Stimulated activated memory B cell treated with anti-CD40 and anti-IgM and Interleukin-4, amounts not matched to agents 10 μg/mL and 1 μg/mL and 100 μg/mL, for 72 hours (primary cell): ENCODE results near the gene ISOC1.

ENCODE experiments used
- ATAC-seq: fragments of 150-1000 bp; cut with Tn5 transposase; 2 replicates; pipeline ENCODE4 v1.10.0; 2021
- H3K27ac Mint-ChIP-seq: one replicate; pipeline ENCODE4 v1.8.0; 2022; ENCODE audit warnings: mild to moderate bottlenecking, mixed read lengths
- H3K27me3 Mint-ChIP-seq: one replicate; pipeline ENCODE4 v1.8.0; 2022; ENCODE audit warnings: mixed read lengths
- H3K36me3 Mint-ChIP-seq: one replicate; pipeline ENCODE4 v1.8.0; 2022; ENCODE audit warnings: mixed read lengths
- H3K4me1 Mint-ChIP-seq: one replicate; pipeline ENCODE4 v1.8.0; 2022; ENCODE audit warnings: mixed read lengths
- H3K4me3 Mint-ChIP-seq: one replicate; pipeline ENCODE4 v1.8.0; 2022; ENCODE audit warnings: mild to moderate bottlenecking, moderate library complexity, mixed read lengths
- H3K9me3 Mint-ChIP-seq: one replicate; pipeline ENCODE4 v1.8.0; 2022; ENCODE audit warnings: mixed read lengths

The ISOC1 gene

DNA sequence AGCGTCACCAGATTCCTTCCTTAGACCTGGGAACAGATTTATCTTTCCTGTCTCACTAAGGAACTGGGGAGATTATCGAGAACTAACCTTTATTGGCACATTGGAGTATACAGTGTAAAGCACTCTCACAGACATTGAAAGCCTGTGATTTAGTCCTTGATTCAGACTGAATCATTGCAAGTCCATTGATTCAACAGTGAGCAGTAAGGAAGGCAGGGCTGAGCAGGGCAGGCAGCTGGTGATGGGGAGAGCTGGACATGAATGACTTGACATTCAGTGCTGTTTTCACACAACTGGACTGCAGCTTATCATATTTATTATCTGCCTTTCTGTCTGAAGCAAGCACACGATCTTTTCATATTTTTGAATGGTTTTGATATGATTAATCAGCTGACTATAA is 16.2 kb downstream of the ISOC1 start:
- H3K27ac Mint-ChIP-seq, result no peak overlapping the region

DNA sequence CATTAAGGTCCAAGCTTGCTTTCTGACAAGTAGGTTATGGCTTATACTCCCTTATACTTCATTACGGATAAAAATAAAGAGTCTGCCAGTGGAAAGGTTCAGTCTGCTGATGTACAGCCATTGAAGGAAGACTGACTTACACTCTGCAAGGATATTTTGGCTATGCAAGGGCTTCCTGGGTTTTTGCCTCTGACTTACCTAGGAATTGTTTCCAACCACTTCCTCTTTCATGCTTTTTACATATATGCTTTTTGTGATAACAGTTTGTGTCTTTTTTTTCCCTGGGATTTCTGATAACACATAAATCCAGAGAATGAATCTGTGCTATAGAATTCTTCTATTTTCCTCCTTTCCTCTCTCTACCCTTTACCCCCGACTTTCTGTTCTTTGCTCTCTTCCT is 16.8 kb downstream of the ISOC1 start:
- H3K4me1 Mint-ChIP-seq, result peaks cover 6% of the 10 kb centered on the region
- H3K4me3 Mint-ChIP-seq, result no peak overlapping the region
- no peaks in the 10 kb centered on the region for H3K9me3 Mint-ChIP-seq
- no peak overlapping the region for H3K27ac Mint-ChIP-seq
- H3K27me3 Mint-ChIP-seq, result no peaks in the 10 kb centered on the region
- H3K36me3 Mint-ChIP-seq, result peaks cover 34% of the 10 kb centered on the region
- no peak for ATAC-seq

More for the DNA sequence above, 16.2 kb downstream of the ISOC1 start:
- ATAC-seq, result no peak
- peaks cover 6% of the 10 kb centered on the region for H3K4me1 Mint-ChIP-seq
- no peaks in the 10 kb centered on the region for H3K9me3 Mint-ChIP-seq
- no peak overlapping the region for H3K4me3 Mint-ChIP-seq
- H3K36me3 Mint-ChIP-seq, result peaks cover 39% of the 10 kb centered on the region
- H3K27me3 Mint-ChIP-seq, result no peaks in the 10 kb centered on the region

DNA sequence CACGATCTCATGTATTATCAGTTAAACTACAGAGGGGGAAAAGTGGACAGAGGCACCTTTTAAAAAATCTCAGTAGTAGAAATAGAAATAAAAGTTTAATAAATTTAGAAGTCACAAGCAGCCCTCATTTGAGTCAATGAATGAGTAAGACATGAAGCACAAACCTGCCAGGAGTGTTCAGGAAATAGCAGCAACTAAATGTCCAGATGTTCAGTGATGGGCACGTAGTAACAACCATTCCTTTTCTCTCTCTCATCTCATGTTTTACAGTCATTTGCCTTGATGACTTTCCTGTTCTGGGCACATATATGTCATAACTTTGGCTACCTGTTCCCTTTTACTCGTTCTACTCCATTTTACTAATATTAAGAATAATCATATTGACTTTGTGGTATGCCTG is 17.7 kb downstream of the ISOC1 start:
- Mint-ChIP-seq H3K27ac (no peak overlapping the region), H3K27me3 (no peaks in the 10 kb centered on the region), H3K4me1 (peaks cover 6% of the 10 kb centered on the region), H3K4me3 (no peak overlapping the region), H3K9me3 (no peaks in the 10 kb centered on the region), H3K36me3 (peaks cover 33% of the 10 kb centered on the region)
- ATAC-seq, result no peak

DNA sequence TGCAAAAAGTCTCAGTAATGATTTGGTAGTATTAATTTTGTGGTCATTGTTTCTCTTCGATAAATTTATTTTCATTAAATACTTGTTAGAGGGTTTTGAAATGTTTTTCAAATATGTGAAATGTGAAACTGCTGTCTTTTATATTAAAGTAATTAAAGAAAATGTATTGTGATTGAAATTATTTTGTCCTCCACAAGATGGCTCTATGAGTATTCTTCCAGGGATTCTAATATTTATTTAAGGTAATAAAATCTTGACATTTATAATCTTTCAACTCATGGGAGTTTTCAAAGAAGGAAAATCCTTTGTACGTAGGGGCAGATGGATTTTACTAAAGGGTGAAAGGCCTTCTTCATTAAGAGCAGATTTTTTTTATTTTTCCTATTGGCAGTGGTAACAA is 19.3 kb downstream of the ISOC1 start:
- peaks cover 23% of the 10 kb centered on the region for H3K36me3 Mint-ChIP-seq

DNA sequence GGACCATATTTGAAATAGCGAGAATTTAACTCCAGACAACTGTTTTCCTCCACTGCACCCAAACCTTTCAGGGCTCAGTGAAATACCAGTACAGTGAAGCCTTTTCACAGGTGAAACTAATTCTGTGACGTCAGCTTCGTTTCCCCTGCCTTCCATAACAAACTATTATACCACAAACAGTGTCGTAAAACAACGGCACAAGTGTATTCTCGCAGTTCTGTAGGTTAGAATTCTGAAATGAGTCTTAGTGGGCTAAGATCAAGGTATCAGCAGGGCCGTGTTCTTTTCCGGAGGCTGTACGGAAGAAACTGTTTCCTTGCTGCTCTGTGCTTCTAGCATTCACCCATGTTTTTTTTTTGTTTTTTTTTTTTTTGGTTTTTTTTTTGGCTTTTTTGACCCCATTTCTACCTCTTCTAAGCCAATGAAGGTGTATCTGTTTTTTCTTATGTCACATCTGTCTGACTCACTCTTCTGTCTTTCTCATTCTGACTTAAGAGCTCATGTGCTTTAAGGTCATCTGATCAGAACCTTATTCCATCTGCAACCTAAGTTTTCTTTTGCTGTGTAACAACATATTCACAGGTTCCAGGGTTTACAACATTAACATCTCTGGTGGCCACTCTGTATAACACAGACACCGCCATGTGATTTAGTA is 20.1 kb downstream of the ISOC1 start:
- Mint-ChIP-seq H3K27me3 (no peaks in the 10 kb centered on the region), H3K4me3 (no peak overlapping the region), H3K4me1 (peaks cover 7% of the 10 kb centered on the region), H3K27ac (no peak overlapping the region), H3K36me3 (peaks cover 15% of the 10 kb centered on the region), H3K9me3 (no peaks in the 10 kb centered on the region)
- no peak for ATAC-seq

More for the DNA sequence above, 19.3 kb downstream of the ISOC1 start:
- Mint-ChIP-seq H3K27me3 (no peaks in the 10 kb centered on the region), H3K4me3 (no peak overlapping the region), H3K9me3 (no peaks in the 10 kb centered on the region), H3K4me1 (peaks cover 6% of the 10 kb centered on the region), H3K27ac (no peak overlapping the region)
- no peak for ATAC-seq

DNA sequence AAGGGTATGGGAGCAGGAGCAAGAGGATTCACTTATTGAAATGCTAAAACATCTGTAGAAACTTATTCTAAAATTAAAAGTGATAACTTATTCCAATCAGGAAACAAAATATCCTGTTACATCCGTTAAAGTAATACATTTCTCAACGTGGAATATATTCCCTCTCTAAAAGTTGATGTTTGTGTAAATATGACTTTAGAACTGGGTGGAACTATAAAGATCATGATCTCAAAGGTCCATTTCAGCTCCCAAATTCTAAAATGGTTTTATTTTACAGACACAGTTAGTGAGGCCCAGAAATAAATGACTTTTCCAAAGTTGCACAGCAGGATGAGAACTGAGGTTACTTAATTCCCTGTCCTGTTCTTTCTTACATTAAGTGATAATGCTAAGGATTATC is 21.1 kb downstream of the ISOC1 start:
- no peak for ATAC-seq
- Mint-ChIP-seq H3K4me3 (no peak overlapping the region), H3K36me3 (peaks cover 12% of the 10 kb centered on the region), H3K4me1 (peaks cover 17% of the 10 kb centered on the region), H3K27me3 (no peaks in the 10 kb centered on the region), H3K9me3 (no peaks in the 10 kb centered on the region), H3K27ac (no peak overlapping the region)

DNA sequence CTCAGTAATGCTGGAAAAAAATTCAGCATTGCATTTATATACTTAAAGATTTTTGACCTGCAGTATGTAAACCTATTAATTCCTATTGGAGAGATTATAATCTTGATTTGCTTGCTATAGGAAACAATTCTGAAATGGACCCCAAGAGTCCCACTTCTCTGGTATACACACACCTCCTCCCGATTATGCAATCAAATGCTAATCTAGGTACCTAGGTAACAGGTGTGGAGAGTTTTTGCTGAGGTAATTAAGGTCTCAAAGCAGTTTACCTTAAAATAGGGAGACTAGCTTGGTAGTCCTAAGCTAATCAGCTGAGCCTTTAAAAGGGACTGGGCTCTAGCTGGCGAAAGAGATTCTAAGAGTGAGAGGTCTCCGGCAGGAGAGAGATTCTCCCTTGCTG is 22.2 kb downstream of the ISOC1 start:
- ATAC-seq, result no peak
- Mint-ChIP-seq H3K9me3 (no peaks in the 10 kb centered on the region), H3K4me3 (no peak overlapping the region), H3K36me3 (peaks cover 7% of the 10 kb centered on the region), H3K27me3 (no peaks in the 10 kb centered on the region), H3K4me1 (peaks cover 15% of the 10 kb centered on the region), H3K27ac (no peak overlapping the region)

DNA sequence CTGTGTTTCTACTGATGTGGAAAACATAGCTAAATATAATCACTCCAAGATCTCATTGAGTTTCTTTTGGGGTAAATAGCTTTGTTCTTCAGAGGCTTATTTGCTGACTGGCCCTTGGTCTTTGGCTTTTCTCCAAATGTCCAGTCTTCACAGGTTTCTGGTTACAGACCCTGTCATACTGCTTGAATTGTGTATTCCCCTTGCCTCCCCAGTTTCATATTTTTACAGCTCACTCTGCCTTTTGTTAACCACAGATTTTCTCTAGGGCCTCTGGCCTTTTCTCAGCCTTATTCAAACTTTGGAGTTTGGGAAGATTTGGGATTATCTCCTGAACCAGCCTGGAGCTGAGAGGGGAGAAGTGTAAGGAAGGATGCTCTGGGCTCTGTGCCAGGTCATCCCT is 23.9 kb downstream of the ISOC1 start:
- peaks cover 6% of the 10 kb centered on the region for H3K36me3 Mint-ChIP-seq
- peaks cover 14% of the 10 kb centered on the region for H3K4me1 Mint-ChIP-seq
- H3K4me3 Mint-ChIP-seq, result no peak overlapping the region
- no peaks in the 10 kb centered on the region for H3K27me3 Mint-ChIP-seq
- no peak for ATAC-seq
- no peaks in the 10 kb centered on the region for H3K9me3 Mint-ChIP-seq
- H3K27ac Mint-ChIP-seq, result no peak overlapping the region

DNA sequence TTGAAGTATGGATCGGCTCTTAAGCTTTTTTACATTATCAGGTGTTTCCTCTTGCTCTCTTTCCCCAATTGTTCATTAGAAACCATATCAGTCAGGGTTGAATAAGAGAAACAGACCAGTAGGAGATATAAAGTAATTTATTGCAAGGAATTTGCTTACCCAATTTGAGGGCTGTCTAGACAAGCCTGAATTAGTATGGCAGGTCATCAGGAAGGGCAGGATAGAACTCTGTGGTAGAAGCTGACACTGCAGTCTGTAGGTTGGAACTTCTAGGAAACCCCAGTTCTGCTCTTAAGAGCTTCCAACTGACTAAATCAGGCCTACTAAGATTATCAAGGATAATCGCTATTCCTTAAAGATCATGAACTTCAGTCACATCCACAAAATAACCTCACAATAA is 24.3 kb downstream of the ISOC1 start:
- H3K36me3 Mint-ChIP-seq, result peaks cover 6% of the 10 kb centered on the region
- H3K27ac Mint-ChIP-seq, result no peak overlapping the region
- no peak for ATAC-seq
- H3K4me3 Mint-ChIP-seq, result no peak overlapping the region
- no peaks in the 10 kb centered on the region for H3K27me3 Mint-ChIP-seq
- peaks cover 14% of the 10 kb centered on the region for H3K4me1 Mint-ChIP-seq
- H3K9me3 Mint-ChIP-seq, result no peaks in the 10 kb centered on the region

DNA sequence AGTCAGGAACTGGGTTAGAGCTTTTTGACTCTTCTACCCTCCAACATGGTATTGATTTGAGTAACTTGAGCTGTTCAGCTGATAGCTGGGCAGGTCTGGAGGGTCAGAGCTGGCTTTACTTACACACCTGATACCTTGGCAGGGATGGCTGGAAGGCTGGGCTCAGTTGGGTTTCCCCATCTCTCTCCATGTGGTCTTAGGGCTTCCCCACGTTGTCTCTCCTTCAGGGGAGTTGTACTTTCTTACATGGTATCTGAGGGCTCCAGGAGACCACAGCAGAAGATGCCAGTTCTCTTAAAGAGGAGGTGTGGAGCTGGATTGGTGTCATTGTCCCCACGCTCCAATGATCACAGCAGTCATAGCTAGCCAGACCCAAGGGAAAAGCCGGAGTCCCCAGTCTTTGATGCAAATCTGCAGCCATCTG is 25.6 kb downstream of the ISOC1 start:
- peaks cover 21% of the 10 kb centered on the region for H3K4me1 Mint-ChIP-seq
- no peaks in the 10 kb centered on the region for H3K9me3 Mint-ChIP-seq
- H3K36me3 Mint-ChIP-seq, result no peaks in the 10 kb centered on the region
- no peaks in the 10 kb centered on the region for H3K27me3 Mint-ChIP-seq
- no peak overlapping the region for H3K4me3 Mint-ChIP-seq
- peak overlapping the region; percentile 48 for H3K27ac Mint-ChIP-seq
- peak; percentile 89 for ATAC-seq

DNA sequence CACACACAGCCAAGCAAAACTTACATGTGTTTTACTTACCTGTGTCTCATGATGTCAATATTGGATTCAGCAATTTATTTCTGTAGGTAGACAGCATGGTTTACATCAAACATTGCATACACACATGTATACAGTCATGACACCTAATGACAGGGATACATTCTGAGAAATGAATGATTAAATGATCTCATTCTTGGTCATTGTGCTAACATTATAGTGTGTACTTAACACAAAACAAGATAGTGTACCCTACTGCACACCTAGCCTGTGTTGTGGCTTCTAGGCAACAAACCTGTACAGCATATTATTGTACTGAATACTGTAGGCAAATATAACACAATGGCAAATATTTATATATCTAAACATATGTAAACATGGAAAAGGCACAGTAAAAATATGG is 28.0 kb downstream of the ISOC1 start:
- Mint-ChIP-seq H3K27ac (no peak overlapping the region), H3K4me3 (no peak overlapping the region), H3K9me3 (no peaks in the 10 kb centered on the region), H3K4me1 (peaks cover 36% of the 10 kb centered on the region), H3K36me3 (no peaks in the 10 kb centered on the region), H3K27me3 (no peaks in the 10 kb centered on the region)
- ATAC-seq, result no peak

DNA sequence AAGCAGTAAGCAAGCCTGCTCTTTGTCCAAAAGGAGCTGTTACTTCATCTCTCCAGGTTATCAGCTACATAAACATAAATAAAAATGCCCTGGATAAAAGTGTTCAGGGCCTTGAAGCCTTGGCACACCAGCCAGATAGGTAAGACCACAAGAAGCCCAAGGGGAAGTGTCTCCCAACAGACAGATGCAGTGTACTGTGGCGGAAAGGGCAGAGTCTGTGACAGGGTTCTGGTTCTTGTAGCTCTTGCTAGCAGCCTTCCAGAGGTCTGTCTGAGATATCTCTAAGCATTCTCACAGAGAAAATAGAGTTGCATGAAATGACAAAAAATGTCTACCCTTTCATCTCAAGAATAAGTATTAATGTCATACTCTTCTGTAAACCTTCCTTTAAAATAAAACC is 30.1 kb downstream of the ISOC1 start:
- Mint-ChIP-seq H3K4me1 (peaks cover 36% of the 10 kb centered on the region), H3K36me3 (no peaks in the 10 kb centered on the region), H3K9me3 (no peaks in the 10 kb centered on the region), H3K4me3 (no peak overlapping the region), H3K27ac (no peak overlapping the region), H3K27me3 (no peaks in the 10 kb centered on the region)
- no peak for ATAC-seq

DNA sequence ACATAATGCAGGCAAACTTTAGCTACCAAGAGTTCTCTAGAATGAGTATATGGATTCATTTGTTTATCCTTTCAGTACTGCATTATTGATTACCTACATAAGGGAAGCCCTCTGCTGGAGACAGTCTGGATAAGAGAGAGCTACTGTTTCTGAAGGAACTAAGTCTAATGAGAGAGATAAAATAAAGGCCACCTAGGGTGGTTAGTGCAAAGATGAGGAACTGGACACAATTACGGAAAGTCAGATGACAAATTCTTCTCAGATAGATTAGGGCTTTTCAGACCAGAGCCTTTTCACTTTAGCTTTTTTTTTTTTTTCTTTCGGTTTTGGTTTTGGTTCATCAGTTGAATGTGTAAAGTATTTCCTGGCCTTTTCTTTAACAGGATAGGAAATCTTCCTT is 31.3 kb downstream of the ISOC1 start:
- no peaks in the 10 kb centered on the region for H3K27me3 Mint-ChIP-seq

DNA sequence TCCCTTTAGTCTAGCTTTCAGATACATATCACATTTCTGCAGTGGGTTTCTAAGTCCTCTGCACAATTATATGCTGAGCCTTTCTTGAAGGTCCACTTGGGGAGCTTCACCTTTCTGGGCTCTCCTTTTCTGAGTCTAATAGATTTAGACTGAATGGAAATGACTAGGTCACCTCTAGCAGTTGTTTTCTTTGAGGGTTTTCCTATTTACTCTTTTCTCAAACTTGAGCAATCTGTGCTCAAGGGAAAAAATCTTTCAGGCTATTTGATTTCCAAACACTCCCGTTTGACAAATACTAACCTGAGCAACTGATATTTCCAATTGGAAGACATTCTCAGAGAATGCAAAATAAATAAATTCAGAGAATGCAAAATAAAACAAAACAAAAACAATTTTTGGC is 39.0 kb downstream of the ISOC1 start:
- H3K36me3 Mint-ChIP-seq, result no peaks in the 10 kb centered on the region
- no peaks in the 10 kb centered on the region for H3K27me3 Mint-ChIP-seq
- no peaks in the 10 kb centered on the region for H3K4me1 Mint-ChIP-seq
- H3K27ac Mint-ChIP-seq, result no peak overlapping the region
- H3K9me3 Mint-ChIP-seq, result no peaks in the 10 kb centered on the region
- ATAC-seq, result no peak
- H3K4me3 Mint-ChIP-seq, result no peak overlapping the region

More for the DNA sequence above, 31.3 kb downstream of the ISOC1 start:
- Mint-ChIP-seq H3K9me3 (no peaks in the 10 kb centered on the region), H3K4me3 (peak overlapping the region; percentile 61), H3K36me3 (no peaks in the 10 kb centered on the region), H3K27ac (peak overlapping the region; percentile 83), H3K4me1 (peaks cover 24% of the 10 kb centered on the region)
- ATAC-seq, result peak; percentile 87

DNA sequence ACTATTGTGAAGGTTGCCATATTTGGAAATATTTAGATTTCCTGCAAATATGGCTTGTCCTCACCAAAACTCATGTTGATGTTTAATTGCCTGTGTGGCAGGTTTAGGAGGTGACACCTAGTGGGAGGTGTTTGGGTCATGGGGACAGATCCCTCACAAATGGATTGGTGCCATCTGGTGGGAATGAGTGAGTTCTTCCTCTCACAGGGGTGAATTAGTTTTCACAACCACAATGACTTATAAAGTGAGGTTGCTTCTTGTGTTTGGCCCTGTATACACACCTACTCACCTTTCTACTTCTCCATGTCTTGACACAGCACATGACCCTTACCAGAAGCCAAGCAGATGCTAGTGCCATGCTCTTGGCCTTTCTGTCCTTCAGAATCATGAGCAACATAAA is 41.1 kb downstream of the ISOC1 start:
- Mint-ChIP-seq H3K27ac (no peak overlapping the region), H3K4me1 (no peaks in the 10 kb centered on the region), H3K36me3 (no peaks in the 10 kb centered on the region), H3K9me3 (no peaks in the 10 kb centered on the region), H3K4me3 (no peak overlapping the region), H3K27me3 (no peaks in the 10 kb centered on the region)
- peak; percentile 20 for ATAC-seq

DNA sequence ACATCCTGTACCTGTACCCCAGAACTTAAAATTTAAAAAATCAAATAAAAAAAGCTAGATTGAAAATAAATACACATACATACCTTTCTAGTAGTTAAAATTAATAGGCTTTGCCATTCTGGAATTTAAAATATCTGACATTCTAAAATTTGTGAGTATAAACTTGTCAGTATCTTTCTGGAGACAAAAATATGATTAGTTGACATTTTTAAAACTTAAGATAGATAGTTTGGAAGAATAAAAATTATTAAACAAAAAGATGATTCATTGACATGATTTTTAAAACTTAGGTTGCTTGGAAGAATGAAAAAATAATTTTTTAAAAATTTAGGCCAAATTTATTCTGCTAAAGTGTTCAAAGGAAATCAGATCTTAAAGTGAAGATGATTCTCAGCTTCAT is 43.1 kb downstream of the ISOC1 start:
- H3K27me3 Mint-ChIP-seq, result no peaks in the 10 kb centered on the region
- H3K36me3 Mint-ChIP-seq, result no peaks in the 10 kb centered on the region
- no peak for ATAC-seq
- H3K9me3 Mint-ChIP-seq, result no peaks in the 10 kb centered on the region
- no peak overlapping the region for H3K4me3 Mint-ChIP-seq
- H3K4me1 Mint-ChIP-seq, result no peaks in the 10 kb centered on the region
- H3K27ac Mint-ChIP-seq, result no peak overlapping the region

DNA sequence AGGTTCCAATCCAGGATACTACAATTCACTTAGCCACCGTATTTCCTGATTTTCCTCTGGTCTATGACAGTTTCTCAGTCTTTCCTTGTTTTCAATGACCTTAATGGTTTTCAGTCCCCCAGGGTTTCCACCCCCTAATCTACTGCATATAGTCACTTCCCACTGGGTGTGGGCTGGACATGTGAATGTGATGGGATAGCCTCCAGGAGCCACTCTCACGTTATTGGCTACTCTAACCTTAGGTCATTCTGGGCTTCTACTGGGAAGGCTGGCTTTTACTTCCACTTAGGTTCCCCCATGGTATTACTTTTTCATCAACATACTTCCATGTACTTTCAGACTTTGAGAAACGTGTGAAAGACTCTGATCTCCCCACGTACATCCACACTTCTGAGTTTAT is 46.5 kb downstream of the ISOC1 start:
- no peak for ATAC-seq
- no peaks in the 10 kb centered on the region for H3K4me1 Mint-ChIP-seq
- H3K9me3 Mint-ChIP-seq, result peaks cover 3% of the 10 kb centered on the region
- H3K27ac Mint-ChIP-seq, result no peak overlapping the region
- peaks cover 5% of the 10 kb centered on the region for H3K36me3 Mint-ChIP-seq
- H3K4me3 Mint-ChIP-seq, result no peak overlapping the region
- no peaks in the 10 kb centered on the region for H3K27me3 Mint-ChIP-seq
